SU-DHL-6 (cell line): Measurements from ENCODE around the gene THAP11.

Experiments used
- H2AFZ ChIP-seq: fragments of 200-600 bp; sonication (generic); 2 replicates; pipeline ENCODE4 v1.6.1; 2014; ENCODE audit warnings: low read depth, mild to moderate bottlenecking, moderate library complexity, mixed read lengths, antibody characterized with exemption, low read length; ENCODE audit not compliant: severe bottlenecking
- H3F3A ChIP-seq: fragments of 200-600 bp; shearing (Covaris generic); 2 replicates; pipeline ENCODE4 v1.6.0; 2016; ENCODE audit warnings: antibody characterized with exemption, mild to moderate bottlenecking; ENCODE audit not compliant: insufficient read depth
- H3K27ac ChIP-seq: fragments of 200-600 bp; sonication (generic); 2 replicates; pipeline ENCODE4 v1.5.1; 2016; ENCODE audit warnings: low read depth, mild to moderate bottlenecking, low read length, moderate library complexity, mixed read lengths
- H3K27me3 ChIP-seq: fragments of 200-600 bp; sonication (generic), shearing (Covaris generic); 2 replicates; pipeline ENCODE4 v1.6.0; 2014; ENCODE audit warnings: mild to moderate bottlenecking, low read length
- H3K36me3 ChIP-seq: fragments of 200-600 bp; sonication (generic); 2 replicates; pipeline ENCODE4 v1.6.1; 2014; ENCODE audit warnings: mild to moderate bottlenecking, low read length, mixed read lengths
- H3K4me2 ChIP-seq: fragments of 300-600, 200-600 bp; shearing (Covaris generic), sonication (generic); 2 replicates; pipeline ENCODE4 v1.6.0; 2014; ENCODE audit warnings: low read length, low read depth, mild to moderate bottlenecking; ENCODE audit not compliant: poor library complexity, severe bottlenecking
- H3K4me3 ChIP-seq: fragments of 200-600 bp; sonication (generic); 2 replicates; pipeline ENCODE4 v1.5.1; 2014; ENCODE audit warnings: antibody characterized with exemption, low read length, mild to moderate bottlenecking, mixed read lengths; ENCODE audit not compliant: insufficient read depth, poor library complexity, severe bottlenecking
- H3K79me2 ChIP-seq: fragments of 200-600 bp; sonication (generic); 2 replicates; pipeline ENCODE4 v1.6.1; 2014; ENCODE audit warnings: mild to moderate bottlenecking, low read length, moderate library complexity; ENCODE audit not compliant: insufficient read depth
- H3K9ac ChIP-seq: fragments of 200-600 bp; sonication (generic); 2 replicates; pipeline ENCODE4 v1.7.0; 2014; ENCODE audit warnings: mild to moderate bottlenecking, low read length
- H3K9me2 ChIP-seq: fragments of 200-600 bp; sonication (generic); replicated peaks from 2 replicates; pipeline ENCODE4 v1.6.1; 2014; ENCODE audit warnings: low read length; ENCODE audit not compliant: insufficient read depth
- H3K9me3 ChIP-seq: fragments of 200-600 bp; sonication (generic); 2 replicates; pipeline ENCODE4 v1.6.1; 2014; ENCODE audit warnings: low read length, mixed read lengths; ENCODE audit not compliant: insufficient read depth
- H4K20me1 ChIP-seq: fragments of 200-600 bp; sonication (generic); 2 replicates; pipeline ENCODE4 v1.6.1; 2014; ENCODE audit warnings: low read depth, mild to moderate bottlenecking, antibody characterized with exemption, low read length, moderate library complexity, mixed read lengths
- EZH2phosphoT487 ChIP-seq: fragments of 200-600 bp; sonication (generic), shearing (Covaris generic); conservative IDR thresholded peaks from 2 replicates; pipeline ENCODE4 v1.6.1; 2018; ENCODE audit warnings: mild to moderate bottlenecking, antibody characterized with exemption, low read length, moderate library complexity, mixed read lengths
- TF ChIP-seq, protein P1 (sequence below): fragments of 200-600 bp; sonication (generic); IDR thresholded peaks from one replicate; pipeline ENCODE4 v1.5.1; 2017; ENCODE audit warnings: antibody characterized with exemption, mild to moderate bottlenecking, low read length, moderate library complexity; ENCODE audit not compliant: insufficient read depth, poor library complexity, severe bottlenecking

The THAP11 gene

DNA sequence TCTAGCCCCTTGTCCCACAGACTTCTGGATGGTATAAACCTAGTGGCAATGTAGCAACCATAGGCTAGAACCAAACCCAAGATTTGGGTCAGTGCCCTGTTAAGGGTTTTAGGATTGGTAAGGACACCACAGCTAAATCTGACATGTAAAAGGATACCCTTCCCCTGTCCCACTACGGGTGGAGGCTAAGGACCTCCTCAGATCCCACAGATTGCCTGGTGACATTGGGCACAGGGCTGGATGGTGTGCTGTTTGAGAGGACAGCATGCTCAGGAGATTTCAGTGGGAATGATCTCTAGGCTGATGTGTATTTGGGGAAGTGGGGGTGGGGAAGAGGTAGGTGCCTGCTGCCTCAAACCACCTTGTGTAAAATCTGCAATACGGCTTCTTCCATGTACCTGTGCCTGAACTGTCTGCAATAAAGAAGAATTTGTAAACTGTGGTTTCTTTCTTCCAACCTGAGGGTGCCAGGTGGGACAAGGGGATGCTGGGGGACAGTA, 30.1 kb downstream of the THAP11 start:
- no peaks in the 10 kb centered on the region for H3K36me3 ChIP-seq

DNA sequence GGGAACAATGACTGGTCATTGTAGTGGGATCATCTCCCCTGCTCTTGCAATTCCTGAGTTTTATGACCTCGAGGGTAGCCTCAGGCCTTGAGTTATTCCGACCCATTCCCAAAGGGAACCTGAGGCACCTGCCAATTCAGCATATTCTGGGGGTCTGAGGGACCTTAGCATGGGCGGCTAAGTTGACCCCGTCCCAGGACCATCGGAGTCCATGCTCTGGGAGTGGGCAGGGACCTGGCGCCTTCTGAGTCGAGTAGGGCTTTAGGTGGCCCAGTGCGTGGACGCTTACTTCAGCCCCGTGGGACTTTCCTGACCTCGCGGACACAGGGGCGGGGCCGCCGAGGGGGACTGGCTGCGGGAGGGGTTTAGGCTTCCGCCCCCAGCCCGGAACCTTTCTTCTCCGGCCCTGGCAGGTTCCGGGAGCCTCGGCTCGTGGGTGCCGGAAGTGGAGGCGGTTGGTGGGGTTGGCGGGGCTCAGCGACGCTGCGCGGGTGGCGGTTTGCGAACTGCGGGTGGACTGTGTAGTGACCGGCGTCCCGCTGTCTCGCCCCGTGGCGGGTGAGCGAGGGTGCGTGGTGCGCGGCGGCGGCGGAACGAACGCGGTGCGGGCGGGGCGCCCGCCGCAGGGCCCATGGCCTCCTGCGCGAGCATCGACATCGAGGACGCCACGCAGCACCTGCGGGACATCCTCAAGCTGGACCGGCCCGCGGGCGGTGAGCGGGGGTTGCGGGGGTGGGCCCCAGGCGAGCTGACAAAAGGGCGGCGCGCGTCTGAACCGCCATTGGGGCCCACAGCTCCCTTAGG, 30.7 kb downstream of the THAP11 start, which contains the start of gene EDC4:
EDC4 (plus strand) TSS at position 422 of the 804 bp plus-strand sequence; CDS start at position 632, 210 bp downstream.
- Histone ChIP-seq H3K4me2 (peak within 1 kb of the TSS; percentile 85), H3K9me3 (no peaks in the 10 kb centered on the region), H3K27me3 (no peaks in the 10 kb centered on the region), H3F3A (peaks cover 21% of the 10 kb centered on the region), H3K9ac (peak within 1 kb of the TSS; percentile 90), H3K27ac (peak within 1 kb of the TSS; percentile 47), H3K4me3 (peak within 1 kb of the TSS; percentile 96), H3K36me3 (no peaks in the 10 kb centered on the region), H2AFZ (peak within 1 kb of the TSS; percentile 84), H3K79me2 (peaks cover 35% of the 10 kb centered on the region), H4K20me1 (no peaks in the 10 kb centered on the region), H3K9me2 (no peaks in the 10 kb centered on the region)
- TF ChIP-seq EZH2phosphoT487 = no peak

More for the DNA sequence above, 30.1 kb downstream of the THAP11 start:
- no peak for TF ChIP-seq EZH2phosphoT487
- TF ChIP-seq, protein P1, sequence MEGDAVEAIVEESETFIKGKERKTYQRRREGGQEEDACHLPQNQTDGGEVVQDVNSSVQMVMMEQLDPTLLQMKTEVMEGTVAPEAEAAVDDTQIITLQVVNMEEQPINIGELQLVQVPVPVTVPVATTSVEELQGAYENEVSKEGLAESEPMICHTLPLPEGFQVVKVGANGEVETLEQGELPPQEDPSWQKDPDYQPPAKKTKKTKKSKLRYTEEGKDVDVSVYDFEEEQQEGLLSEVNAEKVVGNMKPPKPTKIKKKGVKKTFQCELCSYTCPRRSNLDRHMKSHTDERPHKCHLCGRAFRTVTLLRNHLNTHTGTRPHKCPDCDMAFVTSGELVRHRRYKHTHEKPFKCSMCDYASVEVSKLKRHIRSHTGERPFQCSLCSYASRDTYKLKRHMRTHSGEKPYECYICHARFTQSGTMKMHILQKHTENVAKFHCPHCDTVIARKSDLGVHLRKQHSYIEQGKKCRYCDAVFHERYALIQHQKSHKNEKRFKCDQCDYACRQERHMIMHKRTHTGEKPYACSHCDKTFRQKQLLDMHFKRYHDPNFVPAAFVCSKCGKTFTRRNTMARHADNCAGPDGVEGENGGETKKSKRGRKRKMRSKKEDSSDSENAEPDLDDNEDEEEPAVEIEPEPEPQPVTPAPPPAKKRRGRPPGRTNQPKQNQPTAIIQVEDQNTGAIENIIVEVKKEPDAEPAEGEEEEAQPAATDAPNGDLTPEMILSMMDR = no peak
- Histone ChIP-seq H3F3A (peaks cover 21% of the 10 kb centered on the region), H3K27ac (peak overlapping the region; percentile 47), H2AFZ (peak overlapping the region; percentile 84), H3K9ac (peak overlapping the region; percentile 90), H3K9me2 (no peaks in the 10 kb centered on the region), H3K4me2 (peak overlapping the region; percentile 85), H3K79me2 (peaks cover 35% of the 10 kb centered on the region), H4K20me1 (no peaks in the 10 kb centered on the region), H3K4me3 (no peak overlapping the region), H3K27me3 (no peaks in the 10 kb centered on the region), H3K9me3 (no peaks in the 10 kb centered on the region)

DNA sequence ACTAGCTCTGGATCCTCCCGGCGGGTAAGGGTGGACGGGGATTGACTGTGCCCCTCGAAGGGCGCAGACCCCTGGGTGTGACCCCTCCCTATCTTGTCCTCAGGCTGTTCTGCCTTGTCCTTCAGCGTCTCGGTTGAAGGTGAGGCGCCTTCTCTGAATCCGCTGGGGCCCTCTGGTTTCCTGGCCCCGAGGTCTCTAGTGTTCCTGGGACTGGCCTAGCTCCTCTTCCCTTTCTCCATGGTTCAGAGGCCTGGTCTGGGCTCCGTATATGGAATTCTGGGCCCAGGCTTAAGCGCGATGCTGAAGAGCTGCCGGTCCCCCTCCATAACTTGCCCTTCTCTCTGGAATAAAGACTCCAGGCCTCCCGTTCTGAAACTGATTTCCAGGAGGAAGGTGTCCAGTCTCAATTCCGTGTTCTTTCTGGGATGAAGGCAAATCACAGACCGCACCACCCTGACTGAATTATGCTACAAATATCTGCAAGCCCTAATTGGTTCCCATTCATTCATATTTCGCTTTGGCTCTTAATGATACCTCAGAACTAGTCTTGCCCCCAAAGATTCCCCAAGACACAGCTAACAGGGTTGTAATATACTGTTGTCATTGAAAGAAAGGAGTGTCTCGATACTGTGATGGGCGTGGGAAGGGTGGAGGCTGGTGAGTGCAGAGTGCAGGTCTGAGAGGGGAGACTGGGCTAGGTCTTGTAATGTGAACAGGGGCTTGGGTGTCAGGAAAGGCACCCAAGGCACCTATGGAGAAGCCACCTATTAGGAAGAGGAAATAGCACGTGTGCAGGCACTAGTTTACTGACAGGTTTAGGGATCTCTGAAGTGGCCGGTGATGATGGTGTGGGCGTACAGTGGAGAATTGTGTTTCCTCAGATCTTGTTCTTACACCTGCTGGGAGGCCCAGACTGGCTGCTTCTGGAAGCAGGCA, 31.6 kb downstream of the THAP11 start:
- H3K36me3 ChIP-seq = no peaks in the 10 kb centered on the region
- peak overlapping the region; percentile 84 for H2AFZ ChIP-seq

More for the DNA sequence above, 31.6 kb downstream of the THAP11 start:
- no peaks in the 10 kb centered on the region for H3K9me2 ChIP-seq
- TF ChIP-seq, protein P1 = no peak
- TF ChIP-seq EZH2phosphoT487 = no peak
- peaks cover 35% of the 10 kb centered on the region for H3K79me2 ChIP-seq
- peak overlapping the region; percentile 47 for H3K27ac ChIP-seq
- H3K27me3 ChIP-seq = no peaks in the 10 kb centered on the region
- H3F3A ChIP-seq = peaks cover 21% of the 10 kb centered on the region
- H3K4me2 ChIP-seq = peak overlapping the region; percentile 85
- no peaks in the 10 kb centered on the region for H4K20me1 ChIP-seq
- no peaks in the 10 kb centered on the region for H3K9me3 ChIP-seq
- peak overlapping the region; percentile 90 for H3K9ac ChIP-seq
- peak overlapping the region; percentile 96 for H3K4me3 ChIP-seq
